BE2C (cell line): ENCODE data around the gene TMA7.
A peak's percentile ranks its signal among the peaks of the same experiment; 100 is the strongest.

Experiments used
- DNase-seq: peaks from one replicate; pipeline ENCODE4 v3.0.0-alpha.2; 2020
- H3K27me3 ChIP-seq: fragments of 250-450 bp; sonication (Bioruptor Pico); 2 replicates; pipeline ENCODE4 v1.5.1; 2020; ENCODE audit warnings: mild to moderate bottlenecking
- H3K36me3 ChIP-seq: fragments of 250-450 bp; sonication (Bioruptor Pico); 2 replicates; pipeline ENCODE4 v1.5.1; 2020; ENCODE audit warnings: mild to moderate bottlenecking
- H3K4me1 ChIP-seq: fragments of 250-450 bp; sonication (Bioruptor Pico); 2 replicates; pipeline ENCODE4 v1.5.1; 2020
- H3K4me3 ChIP-seq: 2 replicates; pipeline ENCODE4 v1.5.1; 2011; ENCODE audit warnings: low read depth, low read length
- H3K9me3 ChIP-seq: fragments of 250-450 bp; sonication (Bioruptor Pico); 2 replicates; pipeline ENCODE4 v1.5.1; 2020
- CTCF ChIP-seq: IDR thresholded peaks from 2 replicates; pipeline ENCODE4 v1.5.1; 2012; ENCODE audit warnings: mild to moderate bottlenecking, low read depth, low read length

The TMA7 gene

GRCh38 chr3:48432411-48433371, 7.4 kb upstream of the TMA7 start:
- Histone ChIP-seq H3K36me3 (peaks cover 3% of the 10 kb centered on the region; the same call in 1 of the 2 replicates), H3K9me3 (no peaks in the 10 kb centered on the region), H3K4me1 (no peaks in the 10 kb centered on the region; the same call in 1 of the 2 replicates), H3K27me3 (no peaks in the 10 kb centered on the region), H3K4me3 (no peak overlapping the region)
- DNase-seq, result no peak
- TF ChIP-seq CTCF, result no peak; the same call in 1 of the 2 replicates

- no peak overlapping the region for H3K4me3 ChIP-seq
- DNase-seq, result no peak
- no peaks in the 10 kb centered on the region for H3K4me1 ChIP-seq
- H3K9me3 ChIP-seq, result no peaks in the 10 kb centered on the region
- H3K36me3 ChIP-seq, result peaks cover 3% of the 10 kb centered on the region; the same call in 1 of the 2 replicates
- no peaks in the 10 kb centered on the region for H3K27me3 ChIP-seq
- no peak for TF ChIP-seq CTCF
Measured at GRCh38 chr3:48433472-48434118, 6.5 kb upstream of the TMA7 start.

GRCh38 chr3:48434591-48435222, 5.3 kb upstream of the TMA7 start:
- Histone ChIP-seq H3K9me3 (no peaks in the 10 kb centered on the region), H3K4me1 (no peaks in the 10 kb centered on the region), H3K36me3 (peaks cover 3% of the 10 kb centered on the region; the same call in 1 of the 2 replicates), H3K4me3 (no peak overlapping the region), H3K27me3 (no peaks in the 10 kb centered on the region)
- no peak for TF ChIP-seq CTCF
- no peak for DNase-seq

GRCh38 chr3:48435223-48435595, 4.8 kb upstream of the TMA7 start:
- no peak for TF ChIP-seq CTCF
- no peaks in the 10 kb centered on the region for H3K27me3 ChIP-seq
- no peaks in the 10 kb centered on the region for H3K4me1 ChIP-seq
- no peak for DNase-seq
- H3K9me3 ChIP-seq, result no peaks in the 10 kb centered on the region
- H3K4me3 ChIP-seq, result no peak overlapping the region
- H3K36me3 ChIP-seq, result peaks cover 3% of the 10 kb centered on the region; the same call in 1 of the 2 replicates

- Histone ChIP-seq H3K36me3 (peaks cover 3% of the 10 kb centered on the region; the same call in 1 of the 2 replicates), H3K4me1 (no peaks in the 10 kb centered on the region), H3K27me3 (no peaks in the 10 kb centered on the region), H3K4me3 (no peak overlapping the region), H3K9me3 (no peaks in the 10 kb centered on the region)
- DNase-seq, result peak; percentile 72
- TF ChIP-seq CTCF, result peak; percentile 99
Measured at GRCh38 chr3:48435774-48436476, 4.1 kb upstream of the TMA7 start.
